ENCODE data around the gene IL22RA2.
A peak's percentile ranks its signal among the peaks of the same experiment; 100 is the strongest.

- TF ChIP-seq YY1 (IDR thresholded peaks at IDR 0.05) = peak; percentile 59
- TF ChIP-seq CTCF (IDR thresholded peaks at IDR 0.05; ENCODE audit: low read depth, low read length, missing input control) = no peak
- peak; percentile 86 to 91 for TF ChIP-seq JUND (IDR thresholded peaks at IDR 0.05)
- peak; percentile 86 for TF ChIP-seq MAX (IDR thresholded peaks at IDR 0.05)
- peak; percentile 88 to 95 for TF ChIP-seq EGR1 (IDR thresholded peaks at IDR 0.05; ENCODE audit: low read depth in 2 of 2)
- TF ChIP-seq SP1 (IDR thresholded peaks at IDR 0.05) = peak; percentile 94
- TF ChIP-seq ZBTB33 (IDR thresholded peaks at IDR 0.05) = peak; percentile 46
These were observed 45.6 kb upstream of the IL22RA2 start, which contains the start of gene IFNGR1 for GRCh38 chr6:137218917-137219663.
